Measurements from ENCODE around the gene BATF2.

Gene BATF2

GRCh38 chr11:64960719-64961118 lies 36.1 kb downstream of the BATF2 start:
- DNase-seq (ENCODE audit: extremely low read depth, insufficient read length) = no peak
- Histone ChIP-seq H3K4me3 (replicated peaks; ENCODE audit: low read depth, low read length) (no peak overlapping the region), H3K27me3 (replicated peaks; ENCODE audit: control insufficient read depth, insufficient read depth, low read length) (no peaks in the 10 kb centered on the region), H3K36me3 (ENCODE audit: control insufficient read depth, insufficient read depth, low read length) (no peaks in the 10 kb centered on the region)
- no peak for TF ChIP-seq CTCF (IDR thresholded peaks at IDR 0.05; ENCODE audit: insufficient read depth, low read length, poor library complexity, severe bottlenecking)

DNA sequence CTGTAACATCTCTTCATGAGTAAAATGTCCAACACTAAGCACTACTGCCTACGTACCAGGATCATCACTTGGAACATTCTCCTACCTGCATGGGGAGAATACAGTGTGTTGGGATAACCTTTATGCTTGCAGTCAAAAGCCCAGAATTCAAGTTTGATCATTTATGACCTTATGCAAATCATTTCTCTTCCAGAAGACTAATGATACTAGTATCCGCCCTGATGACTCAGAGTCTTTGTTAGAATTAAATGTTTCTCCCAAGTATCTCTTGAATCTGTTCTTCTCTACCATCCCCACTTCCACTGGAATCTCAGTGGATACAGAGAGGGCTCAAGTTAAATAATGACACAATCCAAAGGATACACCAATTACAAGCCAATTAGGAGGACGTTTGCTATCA lies 37.3 kb downstream of the BATF2 start:
- TF ChIP-seq CTCF (IDR thresholded peaks at IDR 0.05; ENCODE audit: insufficient read depth, low read length, poor library complexity, severe bottlenecking) = no peak
- Histone ChIP-seq H3K4me3 (replicated peaks; ENCODE audit: low read depth, low read length) (no peak overlapping the region), H3K27me3 (replicated peaks; ENCODE audit: control insufficient read depth, insufficient read depth, low read length) (no peaks in the 10 kb centered on the region), H3K36me3 (ENCODE audit: control insufficient read depth, insufficient read depth, low read length) (no peaks in the 10 kb centered on the region)
- DNase-seq (ENCODE audit: extremely low read depth, insufficient read length) = no peak

GRCh38 chr11:64954201-64954600 lies 42.6 kb downstream of the BATF2 start:
- no peak for DNase-seq (ENCODE audit: extremely low read depth, insufficient read length)
- H3K36me3 ChIP-seq (ENCODE audit: control insufficient read depth, insufficient read depth, low read length) = no peaks in the 10 kb centered on the region
- no peak for TF ChIP-seq CTCF (IDR thresholded peaks at IDR 0.05; ENCODE audit: insufficient read depth, low read length, poor library complexity, severe bottlenecking)
- H3K27me3 ChIP-seq (replicated peaks; ENCODE audit: control insufficient read depth, insufficient read depth, low read length) = no peaks in the 10 kb centered on the region
- no peak overlapping the region for H3K4me3 ChIP-seq (replicated peaks; ENCODE audit: low read depth, low read length)

DNA sequence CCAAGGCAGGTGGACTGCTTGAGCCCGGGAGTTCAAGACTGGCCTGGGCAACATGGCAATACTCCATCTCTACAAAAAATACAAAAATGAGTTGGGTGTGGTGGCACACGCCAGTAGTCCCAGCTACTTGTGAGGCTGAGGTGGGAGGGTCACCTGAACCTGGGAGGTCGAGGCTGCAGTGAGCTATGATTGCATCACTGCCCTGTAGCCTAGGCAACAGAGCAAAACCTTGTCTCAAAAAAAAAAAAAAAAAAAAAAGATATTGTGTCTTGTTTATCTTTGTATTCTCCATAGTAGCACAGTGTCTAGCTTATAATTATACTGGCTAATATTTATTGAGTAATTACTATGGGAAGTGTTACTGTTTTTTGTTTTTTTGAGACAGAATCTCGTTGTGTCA lies 45.2 kb downstream of the BATF2 start:
- Histone ChIP-seq H3K27me3 (replicated peaks; ENCODE audit: control insufficient read depth, insufficient read depth, low read length) (no peaks in the 10 kb centered on the region), H3K4me3 (replicated peaks; ENCODE audit: low read depth, low read length) (no peak overlapping the region), H3K36me3 (ENCODE audit: control insufficient read depth, insufficient read depth, low read length) (no peaks in the 10 kb centered on the region)
- no peak for DNase-seq (ENCODE audit: extremely low read depth, insufficient read length)
- no peak for TF ChIP-seq CTCF (IDR thresholded peaks at IDR 0.05; ENCODE audit: insufficient read depth, low read length, poor library complexity, severe bottlenecking)

- H3K4me3 ChIP-seq (replicated peaks; ENCODE audit: low read depth, low read length) = no peak overlapping the region
- no peak for DNase-seq (ENCODE audit: extremely low read depth, insufficient read length)
- no peak for TF ChIP-seq CTCF (IDR thresholded peaks at IDR 0.05; ENCODE audit: insufficient read depth, low read length, poor library complexity, severe bottlenecking)
- H3K27me3 ChIP-seq (replicated peaks; ENCODE audit: control insufficient read depth, insufficient read depth, low read length) = no peaks in the 10 kb centered on the region
- H3K36me3 ChIP-seq (ENCODE audit: control insufficient read depth, insufficient read depth, low read length) = no peaks in the 10 kb centered on the region
Observed at GRCh38 chr11:64947208-64947814, 49.5 kb downstream of the BATF2 start.

Data from GM06990 (cell line).